Esophagus (tissue), 2 donors: Measurements from ENCODE around the gene TRIM17. TPM values are rescaled to one million over a fixed set of nuclear protein-coding genes. Genes with fewer than 3 reads are reported as not detected.
A peak's percentile ranks its signal among the peaks of the same experiment; 100 is the strongest.

Source experiments
- H3K27ac ChIP-seq, 2 donors: one replicate each; pipeline ENCODE4 v1.5.1; 2013; ENCODE audit warnings: low read depth in 2 of 2, mild to moderate bottlenecking in 2 of 2, inconsistent platforms in 1 of 2, low read length in 1 of 2, moderate library complexity in 1 of 2
- H3K27me3 ChIP-seq, 2 donors: one replicate each; pipeline ENCODE4 v1.6.1; 2013; ENCODE audit warnings: low read length in 2 of 2, control low read depth in 1 of 2, mild to moderate bottlenecking in 1 of 2; ENCODE audit not compliant: insufficient read depth in 2 of 2, control insufficient read depth in 1 of 2
- H3K36me3 ChIP-seq, 2 donors: one replicate each; pipeline ENCODE4 v1.6.1; 2013; ENCODE audit warnings: low read length in 1 of 2; ENCODE audit not compliant: control insufficient read depth in 2 of 2, insufficient read depth in 2 of 2
- H3K4me1 ChIP-seq, 2 donors: one replicate each; pipeline ENCODE4 v1.6.1; 2013; ENCODE audit warnings: low read length in 1 of 2; ENCODE audit not compliant: control insufficient read depth in 2 of 2, insufficient read depth in 2 of 2
- H3K4me3 ChIP-seq, 2 donors: one replicate each; pipeline ENCODE4 v1.5.1; 2013; ENCODE audit warnings: low read length in 2 of 2, mild to moderate bottlenecking in 2 of 2, low read depth in 1 of 2, moderate library complexity in 1 of 2
- H3K9me3 ChIP-seq, 2 donors: one replicate each; pipeline ENCODE4 v1.6.1; 2013; ENCODE audit warnings: mild to moderate bottlenecking in 2 of 2, low read depth in 1 of 2, low read length in 1 of 2, moderate library complexity in 1 of 2; ENCODE audit not compliant: control insufficient read depth in 2 of 2, insufficient read depth in 1 of 2
- WGBS, 2 donors: extraction: QIAGEN DNeasy Blood & Tissue Kit; methylation state at CpG; one replicate each; pipeline ENCODE4 v1.1.7; 2013; 5-methylcytosine and 5-hydroxymethylcytosine counted together
- polyA plus RNA-seq, 2 donors: library from polyadenylated mRNA; stranded (reverse); fragments of 200-250 nt; gene quantifications; one replicate each; pipeline ENCODE4 v1.2.3, GENCODE V29; 2013
- donor health status: healthy with polysubstance abuse.
- donor health status: Bipolar disorder and iron deficiency.

The TRIM17 gene
- polyA plus RNA-seq, 2 donors = 1.1 to 1.8 TPM

GRCh38 chr1:228411548-228412430, 4.9 kb downstream of the TRIM17 start:
- Histone ChIP-seq H3K27ac (peak overlapping the region in 1 of 2 donors; percentile 43), H3K4me1 (peaks cover 2 to 18% of the 10 kb centered on the region in 2 donors)
- WGBS, 2 donors = 88 to 91% methylated on average over 9 of the region's 9 CpGs

GRCh38 chr1:228411121-228411520, 5.5 kb downstream of the TRIM17 start:
- Histone ChIP-seq H3K4me1 (peaks cover 2 to 15% of the 10 kb centered on the region in 2 donors), H3K36me3 (peaks cover 0 to 9% of the 10 kb centered on the region in 2 donors), H3K4me3 (no peak overlapping the region), H3K27ac (no peak overlapping the region), H3K27me3 (no peaks in the 10 kb centered on the region), H3K9me3 (no peaks in the 10 kb centered on the region)
- WGBS, 2 donors = 92 to 94% methylated on average over 5 of the region's 5 CpGs

More at GRCh38 chr1:228411548-228412430, 4.9 kb downstream of the TRIM17 start:
- Histone ChIP-seq H3K27me3 (no peaks in the 10 kb centered on the region), H3K36me3 (peaks cover 0 to 9% of the 10 kb centered on the region in 2 donors), H3K9me3 (no peaks in the 10 kb centered on the region), H3K4me3 (no peak overlapping the region)

GRCh38 chr1:228410671-228411070, 6.0 kb downstream of the TRIM17 start:
- Histone ChIP-seq H3K27ac (no peak overlapping the region), H3K9me3 (no peaks in the 10 kb centered on the region), H3K4me1 (peaks cover 2 to 13% of the 10 kb centered on the region in 2 donors), H3K27me3 (no peaks in the 10 kb centered on the region), H3K36me3 (peaks cover 0 to 9% of the 10 kb centered on the region in 2 donors), H3K4me3 (no peak overlapping the region)
- 90% methylated on average over 11 of the region's 11 CpGs for WGBS, 2 donors

GRCh38 chr1:228410015-228410414, 6.6 kb downstream of the TRIM17 start:
- peaks cover 7 to 19% of the 10 kb centered on the region in 2 donors for H3K4me1 ChIP-seq
- 87% methylated on average over 8 of the region's 8 CpGs for WGBS, 2 donors
- H3K27ac ChIP-seq = no peak overlapping the region
- peaks cover 0 to 9% of the 10 kb centered on the region in 2 donors for H3K36me3 ChIP-seq
- no peaks in the 10 kb centered on the region for H3K9me3 ChIP-seq
- H3K4me3 ChIP-seq = no peak overlapping the region
- H3K27me3 ChIP-seq = no peaks in the 10 kb centered on the region

- H3K27ac ChIP-seq = no peak overlapping the region
These were observed 7.5 kb downstream of the TRIM17 start for GRCh38 chr1:228408869-228409805.

GRCh38 chr1:228408041-228408868, 8.4 kb downstream of the TRIM17 start:
- peaks cover 0 to 11% of the 10 kb centered on the region in 2 donors for H3K36me3 ChIP-seq
- H3K4me1 ChIP-seq = peaks cover 8 to 24% of the 10 kb centered on the region in 2 donors
- no peaks in the 10 kb centered on the region for H3K27me3 ChIP-seq
- H3K4me3 ChIP-seq = no peak overlapping the region
- H3K27ac ChIP-seq = no peak overlapping the region
- no peaks in the 10 kb centered on the region for H3K9me3 ChIP-seq
- WGBS, 2 donors = 94 to 95% methylated on average over 27 of the region's 27 CpGs

More at GRCh38 chr1:228408869-228409805, 7.5 kb downstream of the TRIM17 start:
- Histone ChIP-seq H3K4me3 (no peak overlapping the region), H3K36me3 (peaks cover 0 to 9% of the 10 kb centered on the region in 2 donors), H3K4me1 (peaks cover 7 to 21% of the 10 kb centered on the region in 2 donors), H3K9me3 (no peaks in the 10 kb centered on the region), H3K27me3 (no peaks in the 10 kb centered on the region)
- 87 to 88% methylated on average over 19 of the region's 19 CpGs for WGBS, 2 donors

GRCh38 chr1:228407106-228408040, 9.3 kb downstream of the TRIM17 start:
- peaks cover 0 to 14% of the 10 kb centered on the region in 2 donors for H3K36me3 ChIP-seq
- peak overlapping the region; percentile 67 to 92 for H3K4me3 ChIP-seq
- H3K27me3 ChIP-seq = no peaks in the 10 kb centered on the region
- peaks cover 12 to 31% of the 10 kb centered on the region in 2 donors for H3K4me1 ChIP-seq
- H3K27ac ChIP-seq = peak overlapping the region; percentile 69 to 78
- 18 to 22% methylated on average over 27 to 29 of the region's 29 CpGs for WGBS, 2 donors
- H3K9me3 ChIP-seq = no peaks in the 10 kb centered on the region

GRCh38 chr1:228405979-228406228, 10.8 kb downstream of the TRIM17 start:
- Histone ChIP-seq H3K4me1 (peaks cover 12 to 32% of the 10 kb centered on the region in 2 donors), H3K4me3 (peak overlapping the region; percentile 92 to 98), H3K27me3 (no peaks in the 10 kb centered on the region), H3K36me3 (peaks cover 0 to 19% of the 10 kb centered on the region in 2 donors), H3K27ac (peak overlapping the region; percentile 88 to 91), H3K9me3 (no peaks in the 10 kb centered on the region)
- 0 to 1% methylated on average over 18 to 21 of the region's 21 CpGs for WGBS, 2 donors
